Measurements from ENCODE around the gene LRFN4.

GRCh38 chr11:66852466-66853241 is 4.2 kb upstream of the LRFN4 start:
- TF ChIP-seq, protein P1, sequence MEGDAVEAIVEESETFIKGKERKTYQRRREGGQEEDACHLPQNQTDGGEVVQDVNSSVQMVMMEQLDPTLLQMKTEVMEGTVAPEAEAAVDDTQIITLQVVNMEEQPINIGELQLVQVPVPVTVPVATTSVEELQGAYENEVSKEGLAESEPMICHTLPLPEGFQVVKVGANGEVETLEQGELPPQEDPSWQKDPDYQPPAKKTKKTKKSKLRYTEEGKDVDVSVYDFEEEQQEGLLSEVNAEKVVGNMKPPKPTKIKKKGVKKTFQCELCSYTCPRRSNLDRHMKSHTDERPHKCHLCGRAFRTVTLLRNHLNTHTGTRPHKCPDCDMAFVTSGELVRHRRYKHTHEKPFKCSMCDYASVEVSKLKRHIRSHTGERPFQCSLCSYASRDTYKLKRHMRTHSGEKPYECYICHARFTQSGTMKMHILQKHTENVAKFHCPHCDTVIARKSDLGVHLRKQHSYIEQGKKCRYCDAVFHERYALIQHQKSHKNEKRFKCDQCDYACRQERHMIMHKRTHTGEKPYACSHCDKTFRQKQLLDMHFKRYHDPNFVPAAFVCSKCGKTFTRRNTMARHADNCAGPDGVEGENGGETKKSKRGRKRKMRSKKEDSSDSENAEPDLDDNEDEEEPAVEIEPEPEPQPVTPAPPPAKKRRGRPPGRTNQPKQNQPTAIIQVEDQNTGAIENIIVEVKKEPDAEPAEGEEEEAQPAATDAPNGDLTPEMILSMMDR (IDR thresholded peaks at IDR 0.05), result no peak
- TF ChIP-seq POLR2A (IDR thresholded peaks at IDR 0.05), result no peak

All from lower leg skin (tissue), 3 donors.